HL-60/S4 treated with retinoic acid at 250 ng/mL for 4 days and 3 days (cell line): Measurements from ENCODE around the gene KLK1.

ENCODE experiments used
- in situ Hi-C: fragments of 300-500 bp; cut with MboI; formaldehyde crosslinking; loops from 2 replicates; pipeline ENCODE4 v1.7.0; 2022; ENCODE audit warnings: low sequenced_read_pairs

Gene KLK1

DNA sequence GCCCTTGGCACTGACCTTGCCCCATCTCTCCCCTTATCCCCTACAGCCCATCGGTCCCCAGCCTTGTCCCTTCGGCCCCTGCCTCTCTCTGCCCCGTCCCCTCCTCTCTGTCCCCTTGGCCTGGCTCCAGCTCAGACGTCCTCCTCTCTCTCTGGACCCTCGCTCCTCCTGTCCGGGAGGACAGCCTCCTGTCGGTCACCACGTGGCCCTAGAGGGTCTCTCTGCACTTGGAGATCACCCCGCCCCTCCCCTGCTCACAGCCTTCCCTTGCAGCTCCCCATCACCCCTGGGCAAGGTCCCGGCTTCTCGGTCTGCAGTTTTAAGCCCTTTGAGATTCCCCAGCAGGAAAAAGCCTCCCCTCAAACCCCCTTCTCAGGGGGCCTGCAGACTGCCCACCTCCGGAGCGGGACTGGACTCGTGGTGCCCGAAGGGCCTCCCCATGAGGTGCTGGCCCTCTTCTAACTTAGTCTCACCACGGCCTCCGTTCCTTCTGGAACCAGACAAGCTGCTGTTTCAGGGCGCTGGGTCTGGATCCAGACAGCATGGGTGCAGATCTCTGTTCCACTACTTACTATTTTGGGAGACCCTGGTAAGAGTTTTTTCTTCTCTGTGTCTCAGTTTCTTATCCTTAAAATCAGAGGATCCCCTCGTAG lies 13.1 kb upstream of the KLK1 start:
- in situ Hi-C loops, result no loop called here

DNA sequence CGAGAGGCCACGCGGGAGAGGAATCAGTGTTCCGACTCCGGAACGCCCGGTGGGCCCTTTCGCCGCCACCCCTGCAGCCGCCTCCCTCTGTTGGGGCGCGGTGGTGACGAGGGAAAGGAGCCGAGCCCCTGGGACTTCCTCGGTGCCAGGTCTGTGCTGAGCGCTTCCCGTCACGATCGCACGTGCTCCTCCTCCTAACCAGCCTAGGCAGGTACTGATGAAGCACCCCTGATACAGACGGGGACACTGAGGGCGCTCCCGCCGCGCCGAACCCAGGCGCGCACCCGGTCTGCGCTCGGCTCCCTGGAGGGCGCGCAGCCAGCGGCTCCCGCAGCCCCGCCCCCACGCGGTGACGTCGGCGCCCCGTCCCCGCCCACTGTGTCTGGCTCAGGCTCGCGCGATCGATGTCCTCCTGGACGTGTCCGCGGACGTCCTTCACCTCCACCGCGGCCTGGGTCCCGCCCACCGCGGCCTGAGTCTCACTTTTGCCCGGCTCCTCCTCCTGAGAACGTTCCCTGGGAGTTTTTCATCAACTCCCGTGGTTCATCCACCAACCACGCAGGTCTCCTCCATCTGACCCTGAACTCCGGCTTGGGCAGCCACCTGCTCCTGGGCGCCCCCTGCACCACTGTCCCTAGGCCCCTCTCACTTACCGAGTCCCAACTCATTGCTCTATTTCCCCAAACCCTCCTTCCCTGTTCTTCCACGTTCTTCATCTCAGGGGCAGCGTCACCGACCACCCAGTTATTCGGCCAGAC lies 12.4 kb upstream of the KLK1 start:
- in situ Hi-C loops, result no loop called here

DNA sequence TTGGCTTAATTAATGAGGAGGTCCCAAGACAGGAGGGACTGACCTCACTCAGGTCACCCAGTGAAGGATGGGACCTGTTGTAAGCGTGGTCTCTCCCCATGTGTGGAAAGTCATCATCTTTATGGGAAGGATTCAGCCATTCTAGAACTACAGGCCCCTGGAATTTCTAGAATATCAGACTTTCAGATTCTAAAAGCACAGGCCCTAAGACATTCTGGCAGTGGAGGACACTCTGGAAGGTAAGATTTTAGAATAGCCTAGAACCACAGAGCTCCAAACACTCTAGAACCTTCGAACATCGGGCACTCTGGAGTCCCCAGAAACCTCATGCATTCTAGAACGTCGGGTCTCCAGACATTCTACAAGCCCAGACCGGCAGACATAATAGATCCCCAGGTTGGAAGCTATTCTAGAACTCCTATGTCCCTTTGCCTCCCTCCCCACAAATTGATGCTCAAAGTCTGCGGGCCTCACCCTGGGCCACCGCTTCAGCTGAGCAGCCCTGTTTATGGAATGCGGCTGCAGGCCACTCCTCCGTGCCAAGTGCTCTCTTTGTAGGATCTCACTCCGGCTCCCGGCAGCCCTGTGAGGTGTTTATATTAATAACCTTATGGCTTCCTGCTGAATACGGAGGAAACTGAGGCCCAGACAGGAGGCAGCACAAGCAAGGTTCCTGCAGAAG lies 11.7 kb upstream of the KLK1 start:
- in situ Hi-C loops, result no loop called here

DNA sequence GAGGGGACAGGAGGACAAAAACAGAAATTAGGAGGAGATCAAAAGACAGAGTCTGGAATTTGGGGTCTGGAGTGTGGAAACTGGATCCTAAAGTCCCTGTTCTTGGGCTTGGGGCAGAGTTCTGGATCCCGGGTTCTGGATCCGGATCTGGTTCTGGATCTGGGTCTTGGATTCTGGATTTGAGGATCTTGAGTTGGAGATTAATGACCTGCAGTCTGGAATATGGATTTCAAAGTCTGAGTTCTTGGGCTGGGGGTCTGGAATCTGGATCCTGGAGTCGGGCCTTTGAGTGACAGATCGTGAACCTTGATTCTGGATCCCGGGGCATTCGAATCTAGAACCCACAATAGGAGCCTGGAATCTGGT lies 10.2 kb upstream of the KLK1 start:
- in situ Hi-C loops, result no loop called here

DNA sequence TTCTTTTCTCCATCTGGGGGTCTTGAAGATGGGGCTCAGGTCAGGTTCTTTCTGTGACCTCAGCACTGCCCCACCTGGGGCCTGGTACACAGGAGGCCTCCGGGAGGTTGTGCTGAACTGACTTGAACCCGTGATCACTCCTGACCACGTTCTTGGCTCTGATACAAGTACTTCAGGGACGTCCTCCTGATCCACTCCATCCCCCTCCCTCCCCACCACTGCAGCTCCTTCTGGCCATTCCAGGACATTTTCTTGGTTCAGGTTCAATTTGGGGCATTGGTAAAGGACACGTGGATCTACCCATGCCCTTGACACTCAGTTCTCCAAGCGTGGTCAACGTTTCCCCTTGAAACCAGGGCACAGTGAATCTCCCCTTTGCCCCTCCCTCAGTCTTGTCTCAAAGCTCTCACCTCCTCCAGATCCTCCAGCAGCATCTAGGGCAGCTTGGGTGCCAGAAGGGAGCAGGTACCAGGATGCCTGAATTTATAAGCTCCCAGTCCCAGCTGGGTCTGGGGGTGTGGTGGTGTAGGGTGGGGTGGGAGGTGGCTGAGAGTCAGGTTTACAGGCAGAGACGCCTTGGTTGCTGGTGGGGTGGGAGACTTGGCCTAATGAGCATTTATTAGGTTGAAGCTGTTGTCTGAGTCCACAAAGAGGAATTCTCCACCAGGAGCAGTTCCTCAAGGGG lies 9.7 kb upstream of the KLK1 start, which contains the start of gene KLK15:
Gene KLK15 (minus strand): TSS at position 458 of the 685 bp plus-strand sequence. CDS start 2,082 bp downstream, outside the sequence.
- in situ Hi-C loops, result no loop called here

DNA sequence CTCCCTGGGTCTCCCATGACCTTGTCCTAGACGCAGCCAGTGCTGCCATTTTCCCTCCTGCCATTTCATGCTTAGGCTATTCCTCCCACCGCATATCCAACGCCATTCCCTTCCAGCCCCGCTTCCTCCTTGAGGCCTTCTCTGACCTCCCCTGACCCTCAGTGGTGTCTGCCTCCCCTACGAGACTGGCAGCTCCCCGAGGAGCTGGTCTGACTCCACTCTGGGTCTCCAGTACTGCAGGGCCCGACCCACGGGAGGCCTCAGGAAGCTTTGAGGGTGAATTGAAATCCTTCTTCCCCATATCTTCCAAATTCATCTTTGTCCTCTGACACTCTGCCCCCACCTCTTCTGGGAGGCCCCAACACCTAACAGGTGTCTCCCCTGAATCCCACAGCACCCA lies 9.1 kb upstream of the KLK1 start:
- in situ Hi-C loops, result no loop called here

DNA sequence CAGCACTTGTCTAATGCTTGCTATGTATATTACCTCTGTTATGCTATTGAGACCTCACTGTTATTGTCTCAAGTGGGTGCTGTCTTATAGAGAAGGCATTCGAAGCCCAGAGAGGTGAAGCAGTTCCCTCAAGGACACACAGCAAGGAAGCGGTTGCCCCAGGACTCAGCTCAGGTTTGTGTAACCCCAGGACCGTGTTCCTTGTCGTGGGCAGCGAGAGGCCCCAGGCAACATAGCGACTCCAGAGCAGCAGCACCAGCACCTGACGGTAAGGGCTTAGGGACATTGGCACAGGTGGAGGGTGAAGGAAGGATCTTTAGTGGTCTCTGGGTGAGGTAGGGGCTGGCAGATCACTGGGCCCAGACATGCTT lies 7.4 kb upstream of the KLK1 start:
- in situ Hi-C loops, result no loop called here

DNA sequence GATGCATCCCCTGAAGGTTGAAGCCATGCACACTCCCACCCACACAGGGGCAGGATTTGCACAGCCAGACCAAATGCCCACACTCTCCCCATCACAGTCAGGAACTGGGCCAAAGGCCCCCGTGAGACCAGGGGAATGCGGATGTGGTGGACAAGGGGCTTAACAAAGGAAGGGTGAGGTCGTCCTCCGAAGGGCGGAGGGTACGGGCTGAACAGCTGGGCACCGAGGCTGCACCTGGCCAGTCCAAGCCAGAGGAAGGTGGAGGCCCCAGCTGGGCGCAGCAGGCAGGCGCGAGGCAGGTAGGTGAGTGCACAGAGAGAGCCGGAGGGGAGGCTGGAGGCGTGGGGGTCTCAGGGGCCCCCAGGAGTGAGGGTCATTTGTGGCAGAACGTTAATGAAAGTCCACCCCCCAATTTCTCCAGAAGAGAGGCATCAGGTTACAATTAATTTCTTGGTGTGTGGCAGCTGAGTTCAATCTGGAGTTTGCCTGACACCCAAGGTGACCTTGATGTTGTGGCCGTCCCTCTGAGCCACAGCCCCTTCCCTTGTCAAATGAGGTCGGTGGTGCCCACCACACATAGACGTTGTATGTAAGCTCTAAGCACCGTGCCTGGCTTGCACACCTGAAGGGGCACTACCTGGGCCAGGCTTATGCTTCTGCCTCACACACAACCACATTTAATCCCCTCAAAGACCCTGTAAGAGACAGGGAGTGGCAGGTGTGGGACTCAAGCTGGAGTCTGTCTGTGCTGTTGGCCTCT lies 6.9 kb upstream of the KLK1 start:
- in situ Hi-C loops, result no loop called here

DNA sequence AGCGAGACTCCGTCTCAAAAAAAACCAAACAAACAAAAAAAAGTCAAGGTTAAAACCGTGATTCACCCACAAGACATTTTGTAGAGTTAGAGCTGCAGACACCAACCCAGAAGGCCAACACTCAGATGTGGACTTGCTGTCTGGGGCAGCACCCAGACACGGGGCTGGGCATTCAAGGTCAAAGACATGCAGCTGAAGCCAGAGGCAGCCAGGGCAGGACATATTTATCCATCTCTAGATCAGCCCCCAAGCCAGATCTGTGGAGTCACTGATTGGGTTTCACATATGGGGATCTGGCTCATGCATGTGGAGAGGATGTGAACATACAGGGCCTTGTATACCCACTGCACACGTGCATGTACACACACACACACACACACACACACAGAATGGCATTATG lies 6.2 kb upstream of the KLK1 start:
- in situ Hi-C loops, result no loop called here

DNA sequence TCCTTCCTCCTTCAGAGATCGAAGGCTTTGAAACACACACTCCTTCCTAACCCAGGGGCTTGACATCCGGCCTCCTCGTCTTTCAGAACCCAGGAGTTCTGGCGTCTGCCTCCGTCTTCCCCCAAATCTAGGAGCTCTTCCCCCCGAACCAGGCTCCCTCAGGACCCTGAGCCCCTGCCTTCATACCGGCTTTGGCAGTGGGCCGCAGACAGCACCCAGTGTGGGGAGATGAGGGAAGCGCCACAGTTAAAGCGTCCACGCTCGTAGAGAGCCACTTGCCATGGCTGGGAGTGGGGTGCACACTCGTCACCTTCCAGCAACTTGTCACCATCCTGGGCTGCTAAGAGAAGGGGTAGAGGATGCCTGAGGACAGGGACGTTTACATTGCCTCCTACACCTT lies 3.9 kb upstream of the KLK1 start:
- in situ Hi-C loops, result no loop called here

DNA sequence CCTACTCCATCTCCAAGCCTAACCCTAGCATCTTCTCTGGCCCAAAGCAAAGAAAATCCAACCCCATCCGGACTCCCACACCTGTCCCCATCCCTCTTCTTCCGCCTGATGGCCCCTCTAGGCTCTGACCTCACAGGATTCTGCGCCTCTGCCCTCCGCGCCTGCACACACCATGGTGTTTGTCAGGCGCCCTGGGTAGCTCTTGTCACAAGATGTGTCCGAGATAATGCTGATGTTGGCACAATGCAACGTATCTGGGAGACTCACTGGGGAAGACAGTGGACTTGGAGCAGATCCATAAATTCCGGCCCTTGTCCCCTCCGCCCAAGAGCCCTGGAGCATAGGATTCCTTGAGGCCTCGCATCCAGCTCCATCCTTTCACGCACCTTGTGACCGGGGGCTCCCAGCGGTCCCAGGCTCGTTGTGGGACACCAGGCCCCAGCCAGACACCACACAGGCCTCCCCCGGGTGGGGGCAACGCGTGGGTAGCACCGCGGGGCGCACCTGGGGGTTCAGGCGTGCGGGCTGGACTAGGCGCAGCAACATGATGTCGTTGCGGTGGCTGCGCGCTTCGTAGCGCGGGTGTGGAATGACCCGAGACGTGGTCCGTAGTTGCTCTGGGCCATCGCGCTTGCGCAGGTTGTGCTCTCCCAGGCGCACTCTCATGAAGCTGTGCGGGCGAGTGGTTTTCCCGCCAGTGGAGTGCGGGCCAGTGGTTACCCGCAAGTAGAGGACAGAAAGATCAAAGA lies 3.1 kb upstream of the KLK1 start:
- in situ Hi-C loops, result no loop called here

DNA sequence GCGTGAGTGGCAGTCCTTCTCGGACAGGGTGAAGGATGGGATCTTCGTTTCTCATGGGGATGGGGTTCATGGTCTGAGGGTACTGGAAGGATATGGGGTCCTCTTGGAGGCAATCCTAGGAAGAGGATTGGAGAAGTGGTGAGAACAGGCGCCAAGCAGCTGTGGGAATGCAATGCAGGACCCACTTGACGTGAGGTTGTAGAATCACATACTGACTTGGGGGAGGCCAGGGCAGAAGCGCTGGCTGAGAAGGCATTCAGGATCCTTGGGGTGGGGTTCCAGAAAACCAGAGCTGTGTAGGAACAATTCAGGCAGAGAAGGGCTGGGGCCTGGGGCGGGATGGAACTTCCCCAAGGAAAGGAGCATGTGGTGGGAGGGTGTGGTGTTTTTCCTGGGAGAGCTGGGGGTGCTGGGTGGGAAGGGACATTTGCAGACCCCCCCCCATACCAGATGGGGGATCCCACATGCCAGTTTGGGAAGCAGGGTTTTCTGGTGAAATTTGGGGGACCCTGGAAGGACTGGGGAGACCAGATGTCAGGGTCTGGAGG lies 852 bp downstream of the KLK1 start:
- in situ Hi-C loops, result no loop called here

DNA sequence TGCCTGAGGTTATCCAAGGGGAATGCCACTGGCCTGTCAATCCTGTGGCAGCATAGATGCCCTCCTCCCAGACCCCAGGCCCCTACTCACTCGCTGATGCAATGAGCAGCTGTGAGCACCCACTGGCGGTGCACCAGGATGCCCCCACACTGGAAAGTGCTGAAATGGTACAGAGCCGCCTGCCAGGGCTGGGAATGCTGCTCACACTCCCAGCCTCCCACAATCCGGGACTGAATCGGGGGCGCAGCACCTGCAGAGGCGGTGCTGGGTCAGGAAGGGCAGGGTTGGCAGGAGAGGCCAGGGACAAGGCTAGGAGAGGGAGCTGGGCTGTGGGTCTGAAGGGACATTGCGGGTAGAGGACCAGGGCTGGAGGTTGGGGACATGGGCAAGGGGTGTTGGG lies 2.0 kb downstream of the KLK1 start:
- in situ Hi-C loops, result no loop called here

DNA sequence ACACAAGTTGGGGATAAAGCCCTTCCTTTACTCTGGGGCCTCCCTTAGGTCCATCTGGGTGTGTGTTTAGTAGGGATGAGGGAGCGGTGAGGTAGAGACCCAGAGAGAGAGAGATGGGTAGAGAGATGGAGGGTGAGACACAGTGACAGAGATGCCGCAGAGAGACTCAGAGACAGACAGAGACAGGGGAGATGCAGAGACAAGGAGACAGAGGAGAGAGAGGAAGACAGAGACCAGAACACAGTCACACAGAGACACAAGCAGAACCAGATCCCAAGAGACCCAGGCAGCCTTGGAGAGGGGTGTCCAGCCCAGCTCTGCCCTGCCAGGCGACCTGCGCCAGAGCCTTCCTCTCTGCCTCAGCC lies 2.4 kb downstream of the KLK1 start:
- in situ Hi-C loops, result no loop called here

DNA sequence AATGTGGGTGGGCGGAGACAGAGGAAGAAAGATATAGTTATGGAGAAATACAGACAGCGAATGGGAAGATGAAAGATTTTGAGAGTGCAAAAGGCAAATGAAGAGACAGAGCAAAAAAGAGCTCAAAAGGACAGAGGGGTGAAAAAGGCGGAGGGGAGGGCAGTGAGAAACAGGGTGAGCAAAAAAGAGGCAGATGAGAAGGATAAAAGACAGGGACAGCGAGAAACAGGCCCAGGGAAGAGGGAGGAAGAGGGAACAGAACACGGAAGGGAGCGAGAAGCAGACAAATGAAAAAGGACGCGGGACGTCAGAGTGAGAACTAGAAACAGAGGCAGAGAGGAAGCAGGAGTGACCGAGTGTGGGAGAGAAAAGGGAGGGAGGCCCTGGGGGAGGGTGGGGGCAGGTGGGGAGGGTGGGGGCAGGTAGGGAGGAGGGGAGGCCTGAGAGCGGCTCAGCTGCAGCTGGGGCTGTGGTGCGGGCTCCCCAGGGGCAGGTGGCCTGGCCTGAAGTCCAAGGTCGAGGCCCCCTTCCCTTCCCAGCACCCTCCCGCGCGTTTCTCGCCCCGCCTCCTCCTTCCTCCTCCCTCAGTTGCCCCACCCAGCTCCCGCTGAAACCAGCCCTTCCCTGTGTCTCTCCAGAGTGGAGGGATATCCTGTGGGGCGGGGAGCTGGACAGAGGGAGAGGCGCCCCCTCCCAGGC lies 2.9 kb downstream of the KLK1 start:
- in situ Hi-C loops, result no loop called here

DNA sequence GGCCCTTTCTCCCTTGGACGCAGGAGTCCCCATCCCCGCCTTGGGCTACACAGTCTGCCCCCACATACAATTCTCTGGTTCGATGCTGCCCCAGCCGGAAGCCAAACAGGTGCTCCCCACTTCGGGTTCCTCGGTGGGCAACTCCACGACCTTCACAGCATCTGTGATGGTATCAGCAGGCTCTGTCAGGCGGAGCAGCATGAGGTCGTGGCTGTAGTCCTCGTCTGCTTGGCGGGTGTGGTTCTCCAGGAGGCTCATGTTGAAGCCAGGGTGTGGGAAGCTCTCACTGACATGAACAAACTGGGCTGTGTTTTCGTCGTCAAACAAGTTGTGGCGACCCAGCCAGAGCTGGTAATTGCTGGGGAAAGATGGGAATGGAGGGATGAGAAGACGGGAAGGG lies 3.5 kb downstream of the KLK1 start:
- in situ Hi-C loops, result no loop called here

DNA sequence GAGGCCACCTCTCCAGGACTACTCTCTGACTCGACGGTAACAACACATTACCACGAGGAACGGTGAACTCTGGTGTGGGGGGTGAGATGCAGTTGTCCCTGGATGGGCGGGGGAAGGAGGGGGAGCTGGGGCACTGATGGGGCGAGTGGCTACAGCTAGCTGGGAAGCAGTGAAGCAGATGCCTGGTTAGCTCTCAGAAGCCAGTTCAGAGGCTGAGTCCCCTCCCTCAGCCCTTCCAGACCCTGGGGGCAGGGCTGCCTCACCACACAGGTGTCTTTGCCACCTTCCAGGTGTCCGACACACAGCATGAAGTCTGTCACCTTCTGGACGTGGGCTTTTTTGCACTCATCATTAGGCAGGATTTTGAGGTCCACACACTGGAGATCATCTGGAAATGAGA lies 4.0 kb downstream of the KLK1 start:
- in situ Hi-C loops, result no loop called here

DNA sequence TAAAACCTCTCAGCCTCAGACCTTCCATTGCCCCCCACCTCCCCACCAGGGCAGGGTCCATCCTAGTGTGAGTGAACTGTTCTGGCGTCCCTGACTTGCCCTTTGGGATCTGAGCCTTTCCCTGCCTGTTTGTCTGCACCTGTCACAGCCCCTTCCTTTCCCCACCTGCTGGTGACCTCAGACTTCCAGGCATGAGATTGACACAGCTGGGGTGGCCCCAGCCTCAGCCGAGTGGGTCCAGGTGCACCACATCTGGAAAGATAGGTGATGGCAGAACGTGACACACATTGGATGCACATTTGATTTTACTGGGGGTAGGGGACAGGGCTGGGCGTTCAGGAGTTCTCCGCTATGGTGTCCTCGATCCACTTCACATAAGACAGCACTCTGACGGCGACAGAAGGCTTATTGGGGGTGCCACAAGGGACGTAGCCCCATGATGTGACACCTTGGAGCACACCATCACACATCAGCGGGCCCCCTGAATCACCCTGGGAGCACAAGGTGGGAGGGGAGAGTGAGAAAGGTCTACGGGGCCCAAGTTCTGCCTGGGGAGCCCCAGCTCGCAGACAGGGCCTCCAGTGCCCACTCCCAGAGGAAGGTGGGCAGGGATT lies 4.6 kb downstream of the KLK1 start:
- in situ Hi-C loops, result no loop called here
